OCI-LY1 (cell line): ENCODE measurements around the gene MXI1.

Experiments
- EZH2 ChIP-seq: fragments of 200-600 bp; sonication (generic), shearing (Covaris generic); IDR thresholded peaks from 2 replicates; pipeline ENCODE4 v1.8.0; 2017; ENCODE audit warnings: borderline replicate concordance, mixed run types, mild to moderate bottlenecking, antibody characterized with exemption, low read length, moderate library complexity, mixed read lengths
- TF ChIP-seq, protein P1 (sequence below): fragments of 200-600 bp; sonication (generic), shearing (Covaris generic); IDR thresholded peaks from 2 replicates; pipeline ENCODE4 v1.5.1; 2017; ENCODE audit warnings: mild to moderate bottlenecking, antibody characterized with exemption, low read length, moderate library complexity, mixed read lengths

DNA sequence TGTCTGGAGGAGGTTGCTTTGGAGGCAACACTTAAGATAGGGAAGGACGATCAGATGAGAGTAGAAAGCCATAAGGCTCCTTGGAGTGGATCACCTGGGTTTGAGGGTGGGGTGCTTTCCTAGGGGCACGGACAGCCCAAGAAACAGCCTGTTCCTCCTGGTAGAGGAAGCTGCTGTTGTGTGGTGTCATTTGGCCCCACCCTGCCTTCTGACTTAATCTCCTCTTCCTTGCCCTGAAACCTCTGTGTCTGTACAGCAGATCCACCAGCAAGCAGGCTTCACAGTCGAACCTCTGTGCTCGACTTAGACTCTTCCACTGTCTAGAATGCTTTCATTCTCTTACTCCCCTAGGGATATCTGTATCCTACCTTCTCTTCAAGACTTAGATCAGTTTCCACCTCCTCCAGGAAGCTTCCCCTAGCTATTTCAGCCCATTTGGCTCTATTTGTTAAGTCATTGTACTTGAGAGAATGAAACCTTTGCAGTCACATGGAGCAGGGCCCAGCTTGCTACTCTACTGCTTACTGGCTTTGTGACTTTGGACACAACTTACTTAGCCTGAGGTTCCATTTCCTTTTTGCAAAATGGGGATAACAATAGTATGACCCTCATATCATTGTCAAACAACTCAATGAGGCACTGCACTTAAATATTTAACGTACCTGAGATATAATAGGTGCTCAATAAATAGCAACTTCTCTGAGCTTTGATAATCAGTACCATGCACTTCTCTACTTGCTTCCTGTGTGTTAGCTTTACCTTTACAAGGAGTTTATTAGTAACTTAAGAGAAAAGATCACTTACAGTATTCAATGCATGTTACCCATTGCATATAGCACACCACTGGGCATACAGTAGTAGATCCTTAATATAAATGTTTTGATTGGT, 5.0 kb downstream of the MXI1 start:
- TF ChIP-seq, protein P1, sequence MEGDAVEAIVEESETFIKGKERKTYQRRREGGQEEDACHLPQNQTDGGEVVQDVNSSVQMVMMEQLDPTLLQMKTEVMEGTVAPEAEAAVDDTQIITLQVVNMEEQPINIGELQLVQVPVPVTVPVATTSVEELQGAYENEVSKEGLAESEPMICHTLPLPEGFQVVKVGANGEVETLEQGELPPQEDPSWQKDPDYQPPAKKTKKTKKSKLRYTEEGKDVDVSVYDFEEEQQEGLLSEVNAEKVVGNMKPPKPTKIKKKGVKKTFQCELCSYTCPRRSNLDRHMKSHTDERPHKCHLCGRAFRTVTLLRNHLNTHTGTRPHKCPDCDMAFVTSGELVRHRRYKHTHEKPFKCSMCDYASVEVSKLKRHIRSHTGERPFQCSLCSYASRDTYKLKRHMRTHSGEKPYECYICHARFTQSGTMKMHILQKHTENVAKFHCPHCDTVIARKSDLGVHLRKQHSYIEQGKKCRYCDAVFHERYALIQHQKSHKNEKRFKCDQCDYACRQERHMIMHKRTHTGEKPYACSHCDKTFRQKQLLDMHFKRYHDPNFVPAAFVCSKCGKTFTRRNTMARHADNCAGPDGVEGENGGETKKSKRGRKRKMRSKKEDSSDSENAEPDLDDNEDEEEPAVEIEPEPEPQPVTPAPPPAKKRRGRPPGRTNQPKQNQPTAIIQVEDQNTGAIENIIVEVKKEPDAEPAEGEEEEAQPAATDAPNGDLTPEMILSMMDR = no peak
- no peak for TF ChIP-seq EZH2
